ENCODE data around the gene TAF5L.

DNA sequence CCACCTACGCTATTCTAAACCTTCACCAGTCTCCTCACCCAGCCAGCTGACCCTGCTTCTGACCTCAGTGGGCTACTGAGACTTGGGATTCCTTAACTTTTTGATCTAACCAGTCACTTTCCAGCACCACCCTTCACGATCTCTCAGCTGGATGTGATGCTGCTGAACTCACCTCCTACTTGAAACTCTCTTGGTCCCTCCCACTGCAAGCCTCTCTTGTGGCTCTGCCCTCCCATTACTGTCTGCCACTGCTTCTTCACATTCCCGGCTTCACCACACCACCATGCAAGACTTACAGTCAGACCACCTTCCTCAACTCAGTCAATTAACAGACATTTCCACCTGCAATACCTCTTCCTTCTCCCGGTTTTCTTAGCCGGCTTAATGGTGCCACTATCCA is 6.3 kb downstream of the TAF5L start:
- TF ChIP-seq, protein P1, sequence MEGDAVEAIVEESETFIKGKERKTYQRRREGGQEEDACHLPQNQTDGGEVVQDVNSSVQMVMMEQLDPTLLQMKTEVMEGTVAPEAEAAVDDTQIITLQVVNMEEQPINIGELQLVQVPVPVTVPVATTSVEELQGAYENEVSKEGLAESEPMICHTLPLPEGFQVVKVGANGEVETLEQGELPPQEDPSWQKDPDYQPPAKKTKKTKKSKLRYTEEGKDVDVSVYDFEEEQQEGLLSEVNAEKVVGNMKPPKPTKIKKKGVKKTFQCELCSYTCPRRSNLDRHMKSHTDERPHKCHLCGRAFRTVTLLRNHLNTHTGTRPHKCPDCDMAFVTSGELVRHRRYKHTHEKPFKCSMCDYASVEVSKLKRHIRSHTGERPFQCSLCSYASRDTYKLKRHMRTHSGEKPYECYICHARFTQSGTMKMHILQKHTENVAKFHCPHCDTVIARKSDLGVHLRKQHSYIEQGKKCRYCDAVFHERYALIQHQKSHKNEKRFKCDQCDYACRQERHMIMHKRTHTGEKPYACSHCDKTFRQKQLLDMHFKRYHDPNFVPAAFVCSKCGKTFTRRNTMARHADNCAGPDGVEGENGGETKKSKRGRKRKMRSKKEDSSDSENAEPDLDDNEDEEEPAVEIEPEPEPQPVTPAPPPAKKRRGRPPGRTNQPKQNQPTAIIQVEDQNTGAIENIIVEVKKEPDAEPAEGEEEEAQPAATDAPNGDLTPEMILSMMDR (IDR thresholded peaks at IDR 0.05), result no peak
- no peak for TF ChIP-seq POLR2A (IDR thresholded peaks at IDR 0.05)
